Measurements from ENCODE around the gene CMTM4. TPM values are rescaled to one million over a fixed set of nuclear protein-coding genes. Genes with fewer than 3 reads are reported as not detected.

The CMTM4 gene
- total RNA-seq, 1 experiment from 2014 or later: 70.2 TPM

DNA sequence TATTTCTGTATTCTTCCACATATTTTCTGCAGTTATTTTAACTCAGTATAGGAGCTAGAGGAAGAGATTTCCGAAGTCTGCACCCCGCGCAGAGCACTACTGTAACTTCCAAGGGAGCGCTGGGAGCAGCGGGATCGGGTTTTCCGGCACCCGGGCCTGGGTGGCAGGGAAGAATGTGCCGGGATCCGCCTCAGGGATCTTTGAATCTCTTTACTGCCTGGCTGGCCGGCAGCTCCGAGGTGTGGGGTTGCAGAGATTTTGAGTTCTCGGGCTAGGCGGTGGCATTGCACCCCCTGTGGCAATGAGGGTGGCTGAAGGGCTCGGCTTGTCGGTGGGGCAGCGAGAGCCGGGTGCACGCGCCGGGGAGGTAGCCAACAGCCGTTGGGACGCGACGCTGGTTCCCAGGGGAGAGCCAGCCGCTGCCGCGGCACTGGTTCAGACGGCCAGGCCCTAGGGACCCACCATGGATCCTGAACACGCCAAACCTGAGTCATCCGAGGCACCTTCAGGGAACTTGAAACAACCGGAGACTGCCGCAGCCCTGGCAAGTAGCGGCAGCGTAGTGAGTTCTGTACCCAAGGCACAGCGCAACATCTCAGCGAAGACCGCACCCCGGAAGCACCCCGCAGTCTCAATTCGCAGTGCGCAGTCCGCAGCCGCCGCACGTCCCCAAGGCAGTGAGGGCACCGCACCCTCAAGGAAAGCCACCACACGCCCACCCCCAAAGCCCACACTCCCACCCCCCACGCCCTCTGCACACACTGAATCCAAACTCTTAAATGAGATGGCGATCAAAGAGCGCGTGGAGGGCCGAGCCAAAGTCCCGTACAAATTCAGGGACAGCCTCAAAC is 130.3 kb downstream of the CMTM4 start, which contains the start of gene CMTM1:
Gene CMTM1 (plus strand): TSS at position 389 of the 851 bp plus-strand sequence. CDS start 75 bp downstream, at position 464.
- no peak for DNase-seq (ENCODE audit: low spot score)

Small RNAs within 50 kb of the gene (small RNA-seq; reads per million reads assigned to genes)
- gene CKLF-CMTM1: not detected

Other genes with a start within 250 kb of the CMTM4 start
- 7.7 and 8.9 TPM in 2 replicates for gene TK2, start 146.6 kb downstream of the CMTM4 start, total RNA-seq (2014; rRNA removed; shearing (Covaris generic))
- 97.0 and 120 TPM in 2 replicates for gene CKLF, start 144.2 kb downstream of the CMTM4 start, total RNA-seq (2014; rRNA removed; shearing (Covaris generic))
- 5.8 and 13.9 TPM in 2 replicates for gene CMTM1, start 130.3 kb downstream of the CMTM4 start, total RNA-seq (2014; rRNA removed; shearing (Covaris generic))
- not detected in 2 replicates for gene CMTM2, start 117.3 kb downstream of the CMTM4 start, total RNA-seq (2014; rRNA removed; shearing (Covaris generic))
- 2.5 and 4.1 TPM in 2 replicates for gene CMTM3, start 92.0 kb downstream of the CMTM4 start, total RNA-seq (2014; rRNA removed; shearing (Covaris generic))
- 67.3 and 69.2 TPM in 2 replicates for gene DYNC1LI2, start 54.9 kb upstream of the CMTM4 start, total RNA-seq (2014; rRNA removed; shearing (Covaris generic))
- gene TERB1, start 104.8 kb upstream of the CMTM4 start, total RNA-seq (2014; rRNA removed; shearing (Covaris generic)): not detected in 2 replicates
- gene NAE1, start 134.2 kb upstream of the CMTM4 start, total RNA-seq (2014; rRNA removed; shearing (Covaris generic)): 28.7 and 38.5 TPM in 2 replicates
- gene CA7, start 147.7 kb upstream of the CMTM4 start, total RNA-seq (2014; rRNA removed; shearing (Covaris generic)): not detected in 2 replicates
- 2.8 and 5.3 TPM in 2 replicates for gene PDP2, start 183.8 kb upstream of the CMTM4 start, total RNA-seq (2014; rRNA removed; shearing (Covaris generic))
- gene CDH16, start 222.1 kb upstream of the CMTM4 start, total RNA-seq (2014; rRNA removed; shearing (Covaris generic)): not detected in 2 replicates
- 0.08 and 1.7 TPM in 2 replicates for gene RRAD, start 228.8 kb upstream of the CMTM4 start, total RNA-seq (2014; rRNA removed; shearing (Covaris generic))
- 242 and 281 TPM in 2 replicates for gene CIAO2B, start 237.7 kb upstream of the CMTM4 start, total RNA-seq (2014; rRNA removed; shearing (Covaris generic))
- gene CES2, start 238.8 kb upstream of the CMTM4 start, total RNA-seq (2014; rRNA removed; shearing (Covaris generic)): 47.6 and 54.3 TPM in 2 replicates

Data from HT-29 (cell line).